Endothelial cell of umbilical vein (primary cell): ENCODE measurements around the gene COL26A1. TPM values are rescaled to one million over a fixed set of nuclear protein-coding genes. Genes with fewer than 3 reads are reported as not detected.

Experiments
- BruUV-seq: library from RNA; stranded (reverse); fragments of 400-500 nt; replicated peaks from 2 replicates; lab custom pipeline; 2021; lab: Mats Ljungman, UMichigan
- CTCF ChIA-PET: fragments of 300-600, 350-600 bp; sonication (Branson Sonifier 250); formaldehyde crosslinking; loops from one replicate; lab custom pipeline; 2021; ENCODE audit warnings: antibody characterized with exemption, inconsistent platforms; lab: Charles Lee
- POLR2A ChIA-PET: fragments of 300-600, 350-600 bp; sonication (Branson Sonifier 250); formaldehyde crosslinking; loops from one replicate; lab custom pipeline; 2021; ENCODE audit warnings: antibody characterized with exemption, inconsistent platforms; lab: Charles Lee
- DNase-seq: peaks from one replicate; pipeline ENCODE4 v3.0.0-alpha.2; 2011; ENCODE audit warnings: low read depth, low spot score
- FAIRE-seq: peaks from 2 replicates; lab custom pipeline; 2011; peaks lifted over from hg19 to GRCh38; lab: Jason Lieb, UNC
- H2AFZ ChIP-seq: 2 replicates; pipeline ENCODE4 v1.6.0; 2012; ENCODE audit warnings: low read depth, low read length, control low read depth, inconsistent platforms
- H3K27ac ChIP-seq: 2 replicates; pipeline ENCODE4 v1.5.1; 2011; ENCODE audit warnings: low read depth, mild to moderate bottlenecking, control low read depth, low read length, moderate library complexity; ENCODE audit not compliant: insufficient read depth
- H3K27me3 ChIP-seq, 2 experiments: 2 replicates each; pipeline versions ENCODE4 v1.6.0 to v1.6.1; 2011; ENCODE audit warnings: low read length in 2 of 2, mixed read lengths in 1 of 2; ENCODE audit not compliant: control insufficient read depth in 2 of 2, insufficient read depth in 2 of 2
- H3K36me3 ChIP-seq, 2 experiments: 2 replicates in 1 of 2; 3 replicates in 1 of 2; pipeline ENCODE4 v1.5.1; 2011; ENCODE audit warnings: low read length in 2 of 2, mild to moderate bottlenecking in 1 of 2, moderate library complexity in 1 of 2; ENCODE audit not compliant: control insufficient read depth in 2 of 2, insufficient read depth in 2 of 2; ENCODE audit errors: extremely low read depth in 1 of 2
- H3K4me1 ChIP-seq: 3 replicates; pipeline ENCODE4 v1.5.1; 2011; ENCODE audit warnings: mild to moderate bottlenecking, low read length; ENCODE audit not compliant: control insufficient read depth, insufficient read depth; ENCODE audit errors: extremely low read depth
- H3K4me2 ChIP-seq: 2 replicates; pipeline ENCODE4 v1.6.1; 2011; ENCODE audit warnings: low read length, control low read depth, mixed read lengths; ENCODE audit not compliant: insufficient read depth
- H3K4me3 ChIP-seq, 3 experiments: fragments of 200-600 bp in 1 of 3; sonication (generic), shearing (Covaris generic) in 1 of 3; replicated peaks in 1 of 3; 2 replicates each; pipeline ENCODE4 v1.5.1; 2011 to 2016; ENCODE audit warnings: control low read depth in 3 of 3, low read length in 3 of 3, mild to moderate bottlenecking in 2 of 3, inconsistent platforms in 1 of 3, low read depth in 1 of 3, moderate library complexity in 1 of 3; ENCODE audit not compliant: insufficient read depth in 1 of 3
- H3K79me2 ChIP-seq: 2 replicates; pipeline ENCODE4 v1.6.0; 2012; ENCODE audit warnings: low read length, inconsistent platforms; ENCODE audit not compliant: control insufficient read depth, insufficient read depth
- H3K9ac ChIP-seq: replicated peaks from 2 replicates; pipeline ENCODE3; 2011; ENCODE audit warnings: low read length, control low read depth; ENCODE audit not compliant: insufficient read depth; ENCODE audit errors: extremely low read depth
- H3K9me1 ChIP-seq: replicated peaks from 3 replicates; pipeline ENCODE4 v1.6.0; 2011; ENCODE audit warnings: mild to moderate bottlenecking, low read length; ENCODE audit not compliant: control insufficient read depth, insufficient read depth; ENCODE audit errors: extremely low read depth
- H3K9me3 ChIP-seq: replicated peaks from 2 replicates; pipeline ENCODE4 v1.5.1; 2012; ENCODE audit warnings: low read length, inconsistent platforms; ENCODE audit not compliant: control insufficient read depth, insufficient read depth
- H4K20me1 ChIP-seq: replicated peaks from 2 replicates; pipeline ENCODE3; 2011; ENCODE audit warnings: mild to moderate bottlenecking, low read length; ENCODE audit not compliant: control insufficient read depth, insufficient read depth; ENCODE audit errors: extremely low read depth
- CTCF ChIP-seq, 2 donors: IDR thresholded peaks; 1 replicate in 1 of 2; 2 replicates in 1 of 2; pipeline ENCODE4 v1.5.1; 2011; ENCODE audit warnings: low read length in 2 of 2, mild to moderate bottlenecking in 2 of 2, moderate library complexity in 2 of 2, control low read depth in 1 of 2, inconsistent platforms in 1 of 2, low read depth in 1 of 2; ENCODE audit not compliant: insufficient read depth in 1 of 2; ENCODE audit errors: extremely low read depth in 1 of 2
- EZH2 ChIP-seq: IDR thresholded peaks from 2 replicates; pipeline ENCODE4 v1.6.1; 2012; ENCODE audit warnings: borderline replicate concordance, low read depth, mild to moderate bottlenecking, moderate library complexity, low read length, inconsistent platforms; ENCODE audit not compliant: severe bottlenecking
- FOS ChIP-seq: IDR thresholded peaks from 2 replicates; pipeline ENCODE4 v1.6.1; 2011; ENCODE audit warnings: mild to moderate bottlenecking, low read length, moderate library complexity, borderline replicate concordance; ENCODE audit not compliant: insufficient read depth
- GATA2 ChIP-seq: IDR thresholded peaks from 2 replicates; pipeline ENCODE4 v1.7.0; 2011; ENCODE audit warnings: low read depth, mild to moderate bottlenecking, moderate library complexity, mixed read lengths, low read length; ENCODE audit not compliant: insufficient read length, insufficient read depth
- JUN ChIP-seq: IDR thresholded peaks from 2 replicates; pipeline ENCODE4 v1.6.1; 2011; ENCODE audit warnings: borderline replicate concordance, low read depth; ENCODE audit not compliant: insufficient read length, insufficient read depth
- MAX ChIP-seq: IDR thresholded peaks from 2 replicates; pipeline ENCODE4 v1.6.1; 2011; ENCODE audit not compliant: insufficient read depth, insufficient read length
- MYC ChIP-seq: IDR thresholded peaks from one replicate; pipeline ENCODE4 v1.6.1; 2011; ENCODE audit warnings: mild to moderate bottlenecking, low read depth, low read length
- POLR2A ChIP-seq: IDR thresholded peaks from 2 replicates; pipeline ENCODE4 v1.6.1; 2012; ENCODE audit warnings: low read depth, mild to moderate bottlenecking, control low read depth, low read length
- POLR2AphosphoS5 ChIP-seq: IDR thresholded peaks from 2 replicates; pipeline ENCODE4 v1.6.1; 2012; ENCODE audit warnings: low read depth, mild to moderate bottlenecking, control low read depth, low read length, moderate library complexity; ENCODE audit not compliant: insufficient read depth
- dilution Hi-C: fragments of 300-500 bp; cut with MboI; formaldehyde crosslinking; loops from one replicate; pipeline ENCODE4 v1.15.0; 2019; ENCODE audit warnings: low sequenced_read_pairs; ENCODE audit not compliant: extremely low pct_ligation_motif_present
- intact Hi-C: fragments of 100-400 bp; cut with micrococcal nuclease; formaldehyde crosslinking; loops from one replicate; pipeline ENCODE4 v1.10.0; 2022
- polyA plus RNA-seq, 4 experiments: library from polyadenylated mRNA; depleted of rRNA in 3 of 4; stranded (reverse) in 3 of 4; unstranded in 1 of 4; fragments of >200 nt; gene quantifications; 2 replicates each; pipeline versions ENCODE4 v1.2.1 to v1.2.3, GENCODE V29; 2011 to 2012; ENCODE audit warnings: missing spikeins in 1 of 4
- total RNA-seq: library from RNA; stranded (reverse); gene quantifications from 2 replicates; pipeline ENCODE4 v1.2.3, GENCODE V29; 2021

The COL26A1 gene
- total and polyA plus RNA-seq, 2 donors (not counting 3 experiments of a cell fraction or from before 2014, with no cell fraction given) = not detected

GRCh38 chr7:101395376-101395775 is 32.7 kb downstream of the COL26A1 start:
- no peaks in the 10 kb centered on the region for H3K79me2 ChIP-seq
- FAIRE-seq (no peak), DNase-seq (no peak)
- no peaks in the 10 kb centered on the region for H4K20me1 ChIP-seq
- no peaks in the 10 kb centered on the region for H3K4me1 ChIP-seq
- BruUV-seq = no TSS peak
- peaks cover 4 to 6% of the 10 kb centered on the region in 2 experiments for H3K27me3 ChIP-seq
- no peaks in the 10 kb centered on the region for H3K36me3 ChIP-seq
- no peak overlapping the region for H3K27ac ChIP-seq
- no peak overlapping the region for H3K9ac ChIP-seq
- no peaks in the 10 kb centered on the region for H3K9me1 ChIP-seq
- H2AFZ ChIP-seq = no peak overlapping the region
- dilution Hi-C loops = no loop called here
- no peak overlapping the region for H3K4me3 ChIP-seq
- no peak overlapping the region for H3K4me2 ChIP-seq
- ChIA-PET POLR2A (no interaction called here), CTCF (interaction anchor here (1.4 kb wide), 1 partner anchor 15 kb away, joined by 3 read pairs; no protein-coding TSS in a partner anchor)
- TF ChIP-seq MYC (no peak), POLR2A (no peak), FOS (no peak), MAX (no peak), GATA2 (no peak), JUN (no peak), POLR2AphosphoS5 (no peak), CTCF (IDR thresholded peaks at IDR 0.05; ENCODE audit: extremely low read depth in 1 of 2, insufficient read depth in 1 of 2, low read depth in 1 of 2, low read length in 2 of 2) (no peak), EZH2 (no peak)
- H3K9me3 ChIP-seq = no peaks in the 10 kb centered on the region
- intact Hi-C loops = no loop called here
